Body of pancreas (tissue), 4 donors: Measurements from ENCODE around the gene HLF.

Source experiments
- CTCF ChIP-seq, 7 experiments: fragments of 450-650 bp in 4 of 7; fragments of 200-600 bp in 3 of 7; sonication (generic) in 3 of 7; IDR thresholded peaks; one replicate each; pipeline ENCODE4 v1.5.1; 2016 to 2019; ENCODE audit warnings: antibody characterized with exemption in 7 of 7
- POLR2A ChIP-seq, 3 donors: fragments of 450-650 bp; IDR thresholded peaks; one replicate each; pipeline ENCODE4 v1.6.1; 2016; ENCODE audit warnings: antibody characterized with exemption in 3 of 3, mild to moderate bottlenecking in 2 of 3

- no peak for TF ChIP-seq CTCF (IDR thresholded peaks at IDR 0.05)
- no peak for TF ChIP-seq POLR2A (IDR thresholded peaks at IDR 0.05)
These were observed 5.1 kb downstream of the HLF start for GRCh38 chr17:55269894-55270293.
